GM12878 (cell line): ENCODE data around the gene NHERF2. TPM values are rescaled to one million over a fixed set of nuclear protein-coding genes. Genes with fewer than 3 reads are reported as not detected.
A peak's percentile ranks its signal among the peaks of the same experiment; 100 is the strongest.

ENCODE experiments used
- ATAC-seq: fragments of 200-7000 bp; cut with Tn5 transposase; 3 replicates; pipeline ENCODE4 v1.9.1; 2020; ENCODE audit warnings: mild to moderate bottlenecking, moderate library complexity
- BruUV-seq: library from RNA; stranded (reverse); fragments of 400-500 nt; replicated peaks from 2 replicates; lab custom pipeline; 2021; lab: Mats Ljungman, UMichigan
- CTCF ChIA-PET: fragments of 300-600 bp; sonication (Branson Sonifier 250); formaldehyde crosslinking; extraction: SDS; loops from one replicate; lab custom pipeline; 2021; ENCODE audit warnings: inconsistent platforms; lab: Yijun Ruan, JAX
- POLR2A ChIA-PET: fragments of 350-600 bp; formaldehyde crosslinking; extraction: SDS; loops from one replicate; lab custom pipeline; 2021; ENCODE audit warnings: inconsistent platforms; lab: Charles Lee
- RAD21 ChIA-PET: fragments of 300-600 bp; sonication (Branson Sonifier 250); formaldehyde crosslinking; loops from one replicate; lab custom pipeline; 2023; ENCODE audit warnings: antibody characterized with exemption; ENCODE audit not compliant: unreplicated experiment; lab: Charles Lee
- SMC1A ChIA-PET: fragments of 300-600 bp; sonication (Branson Sonifier 250); formaldehyde crosslinking; loops from one replicate; lab custom pipeline; 2023; ENCODE audit not compliant: unreplicated experiment, uncharacterized antibody; lab: Charles Lee
- DNase-seq: peaks from one replicate; pipeline ENCODE4 v3.0.0-alpha.2; 2011; ENCODE audit warnings: low read depth, low spot score
- FAIRE-seq: peaks from 3 replicates; lab custom pipeline; 2011; peaks lifted over from hg19 to GRCh38; lab: Jason Lieb, UNC
- H2AFZ ChIP-seq: 2 replicates; pipeline ENCODE4 v1.6.0; 2011; ENCODE audit warnings: low read depth, low read length, control low read depth; ENCODE audit not compliant: control insufficient read depth
- H3K27ac ChIP-seq: 2 replicates; pipeline ENCODE4 v1.5.1; 2011; ENCODE audit warnings: control low read depth; ENCODE audit not compliant: control insufficient read depth, insufficient read depth
- H3K27me3 ChIP-seq, 2 experiments: replicated peaks in 1 of 2; 2 replicates each; pipeline versions ENCODE4 v1.6.0 to v1.6.1; 2011; ENCODE audit warnings: low read length in 1 of 2; ENCODE audit not compliant: control insufficient read depth in 2 of 2, insufficient read depth in 2 of 2
- H3K36me3 ChIP-seq, 2 experiments: 2 replicates each; pipeline ENCODE4 v1.5.1; 2011; ENCODE audit warnings: low read length in 1 of 2; ENCODE audit not compliant: control insufficient read depth in 2 of 2, insufficient read depth in 2 of 2
- H3K4me1 ChIP-seq: 2 replicates; pipeline ENCODE4 v1.6.1; 2011; ENCODE audit warnings: mild to moderate bottlenecking, low read length, moderate library complexity, mixed read lengths; ENCODE audit not compliant: control insufficient read depth, insufficient read depth
- H3K4me2 ChIP-seq: 2 replicates; pipeline ENCODE4 v1.6.0; 2011; ENCODE audit warnings: control low read depth; ENCODE audit not compliant: control insufficient read depth, insufficient read depth
- H3K4me3 ChIP-seq: fragments of 200-600 bp; sonication (generic); 2 replicates; pipeline ENCODE4 v1.5.1; 2016
- H3K79me2 ChIP-seq: 2 replicates; pipeline ENCODE4 v1.6.0; 2011; ENCODE audit warnings: low read length; ENCODE audit not compliant: control insufficient read depth, insufficient read depth
- H3K9ac ChIP-seq: 2 replicates; pipeline ENCODE4 v1.8.0; 2011; ENCODE audit warnings: low read length, control low read depth, mixed read lengths; ENCODE audit not compliant: control insufficient read depth, insufficient read depth
- H3K9me3 ChIP-seq: replicated peaks from 3 replicates; pipeline ENCODE4 v1.5.1; 2011; ENCODE audit warnings: mild to moderate bottlenecking, low read length; ENCODE audit not compliant: control insufficient read depth, insufficient read depth
- H4K20me1 ChIP-seq: 2 replicates; pipeline ENCODE4 v1.6.0; 2011; ENCODE audit not compliant: control insufficient read depth, insufficient read depth
- BHLHE40 ChIP-seq, 2 experiments: fragments of 450-650 bp in 1 of 2; IDR thresholded peaks; 2 replicates each; pipeline ENCODE4 v1.6.1; 2011 to 2017; ENCODE audit warnings: low read depth in 2 of 2, borderline replicate concordance in 1 of 2, improper control_type of control experiment in 1 of 2, low read length in 1 of 2, mild to moderate bottlenecking in 1 of 2
- CHD1 ChIP-seq: IDR thresholded peaks from 2 replicates; pipeline ENCODE4 v1.6.1; 2012; ENCODE audit warnings: low read depth, low read length, improper control_type of control experiment
- EGR1 ChIP-seq, 2 experiments: IDR thresholded peaks; 1 replicate in 1 of 2; 2 replicates in 1 of 2; pipeline ENCODE4 v1.6.1; 2011 to 2012; ENCODE audit warnings: low read depth in 2 of 2, low read length in 2 of 2, borderline replicate concordance in 1 of 2, mild to moderate bottlenecking in 1 of 2, moderate library complexity in 1 of 2
- GABPA ChIP-seq: IDR thresholded peaks from 2 replicates; pipeline ENCODE4 v1.6.1; 2014; ENCODE audit warnings: antibody characterized with exemption, low read depth, mild to moderate bottlenecking, inconsistent platforms
- NFIC ChIP-seq: IDR thresholded peaks from 2 replicates; pipeline ENCODE4 v1.6.1; 2012; ENCODE audit warnings: low read depth, mild to moderate bottlenecking, inconsistent platforms, low read length, moderate library complexity
- NR2F1 ChIP-seq: fragments of 450-650 bp; conservative IDR thresholded peaks from 2 replicates; pipeline ENCODE4 v1.6.1; 2017; ENCODE audit warnings: mild to moderate bottlenecking
- POLR2A ChIP-seq: IDR thresholded peaks from 2 replicates; pipeline ENCODE4 v1.6.1; 2011; ENCODE audit warnings: low read depth, mild to moderate bottlenecking, low read length
- POLR2AphosphoS2 ChIP-seq: IDR thresholded peaks from 2 replicates; pipeline ENCODE4 v1.6.1; 2011; ENCODE audit warnings: low read depth, mild to moderate bottlenecking, low read length, improper control_type of control experiment, moderate library complexity
- ZNF622 ChIP-seq: fragments of 450-650 bp; IDR thresholded peaks from 2 replicates; pipeline ENCODE4 v1.6.1; 2017; ENCODE audit warnings: mild to moderate bottlenecking, inconsistent platforms
- WGBS: methylation state at CpG from one replicate; pipeline ENCODE4 v1.1.6; 2016; ENCODE audit warnings: low lambda C conversion rate; ENCODE audit not compliant: insufficient replicate concordance, insufficient coverage; ENCODE audit errors: missing lambda C conversion rate; 5-methylcytosine and 5-hydroxymethylcytosine counted together
- in situ Hi-C: fragments of 300-500 bp; cut with MboI; formaldehyde crosslinking; loops from 9 replicates; pipeline ENCODE4 v1.14.3; 2018; ENCODE audit warnings: mixed read lengths
- intact Hi-C: fragments of 100-400 bp; cut with micrococcal nuclease; formaldehyde crosslinking; loops from one replicate; pipeline ENCODE4 v1.14.2; 2022; ENCODE audit not compliant: unreplicated experiment
- polyA plus RNA-seq, 11 experiments: library from polyadenylated mRNA; depleted of rRNA in 4 of 11; unstranded in 6 of 11; stranded (reverse) in 5 of 11; fragments of >200 nt; fragmentation: Nextera tagmentation in 4 of 11; fragmentation: Illumina TruSeq in 1 of 11; extraction: Ambion mirVana in 4 of 11; extraction: Trizol in 1 of 11; gene quantifications; 1 replicate in 1 of 11; 2 replicates in 10 of 11; pipeline versions ENCODE4 v1.2.1 to v1.2.3, GENCODE V29; 2011 to 2016; ENCODE audit warnings: inconsistent platforms in 2 of 11, missing spikeins in 2 of 11, low read depth in 1 of 11
- total RNA-seq, 4 experiments: library from RNA; depleted of rRNA in 3 of 4; stranded (reverse); fragments of >200 nt in 3 of 4; fragmentation: Illumina TruSeq in 1 of 4; extraction: Trizol in 1 of 4; gene quantifications; 2 replicates each; pipeline versions ENCODE4 v1.2.1 to v1.2.3, GENCODE V29; 2013 to 2021
- TF ChIP-seq, protein P1 (sequence below): IDR thresholded peaks from 2 replicates; pipeline ENCODE4 v1.6.1; 2011; ENCODE audit warnings: mild to moderate bottlenecking, low read depth, low read length, moderate library complexity; ENCODE audit not compliant: insufficient replicate concordance

Gene NHERF2
- total and polyA plus RNA-seq, 10 of the 15 experiments (the other 5 are each of a cell fraction or from before 2014, with no cell fraction given) = 0.05 to 0.31 (median 0.08) TPM; not detected in 4

DNA sequence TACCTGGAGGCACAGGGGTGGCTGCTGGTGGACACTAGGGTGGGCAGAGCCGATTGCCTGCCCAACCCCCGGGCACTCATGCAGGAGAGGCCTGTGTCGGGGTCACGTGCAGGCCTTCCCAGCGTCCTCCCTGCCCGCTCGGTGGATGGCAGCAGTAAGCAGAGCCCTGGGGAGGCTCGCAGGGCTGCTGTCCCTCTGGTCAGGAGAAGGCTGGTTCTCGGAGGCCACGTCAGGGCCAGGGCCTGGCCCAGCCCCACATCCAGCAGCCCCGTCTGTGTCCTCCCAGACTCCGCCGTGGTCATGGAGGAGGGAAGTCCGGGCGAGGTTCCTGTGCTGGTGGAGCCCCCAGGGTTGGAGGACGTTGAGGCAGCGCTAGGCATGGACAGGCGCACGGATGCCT, 56.7 kb downstream of the NHERF2 start:
- 90% methylated on average over 19 of the region's 19 CpGs for WGBS
- Histone ChIP-seq H3K4me2 (no peak overlapping the region), H4K20me1 (no peaks in the 10 kb centered on the region), H2AFZ (no peak overlapping the region), H3K27ac (no peak overlapping the region), H3K79me2 (no peaks in the 10 kb centered on the region), H3K9ac (no peak overlapping the region), H3K4me1 (no peaks in the 10 kb centered on the region), H3K27me3 (no peaks in the 10 kb centered on the region), H3K36me3 (peaks cover 0 to 2% of the 10 kb centered on the region in 2 experiments; a peak in 3 of 4 replicates), H3K4me3 (no peak overlapping the region), H3K9me3 (no peaks in the 10 kb centered on the region)
- intact Hi-C loops (no loop called here), in situ Hi-C loops (loop anchor here (10.0 kb wide), 1 partner anchor 61 kb away; the partner anchor contains the start of gene RAB26)
- CTCF ChIA-PET = interaction anchor here (1.1 kb wide), 1 partner anchor 57 kb away, joined by 3 read pairs; no protein-coding TSS in a partner anchor
- no TSS peak for BruUV-seq
- peak in 1 of 2 experiments; percentile 51; a peak in 1 of 4 replicates for TF ChIP-seq BHLHE40 (IDR thresholded peaks at IDR 0.05; ENCODE audit: borderline replicate concordance in 1 of 2, low read depth in 2 of 2, low read length in 1 of 2)
- 0 out of 2 replicates have a peak, but pooled peaks have one; percentile 4 for TF ChIP-seq POLR2A
- no peak for TF ChIP-seq GABPA
- no peak for TF ChIP-seq POLR2AphosphoS2
- TF ChIP-seq CHD1 = no peak
- no peak for DNase-seq
- SMC1A ChIA-PET = no interaction called here
- ATAC-seq = no peak
- POLR2A ChIA-PET = no interaction called here
- no peak for FAIRE-seq
- RAD21 ChIA-PET = no interaction called here

DNA sequence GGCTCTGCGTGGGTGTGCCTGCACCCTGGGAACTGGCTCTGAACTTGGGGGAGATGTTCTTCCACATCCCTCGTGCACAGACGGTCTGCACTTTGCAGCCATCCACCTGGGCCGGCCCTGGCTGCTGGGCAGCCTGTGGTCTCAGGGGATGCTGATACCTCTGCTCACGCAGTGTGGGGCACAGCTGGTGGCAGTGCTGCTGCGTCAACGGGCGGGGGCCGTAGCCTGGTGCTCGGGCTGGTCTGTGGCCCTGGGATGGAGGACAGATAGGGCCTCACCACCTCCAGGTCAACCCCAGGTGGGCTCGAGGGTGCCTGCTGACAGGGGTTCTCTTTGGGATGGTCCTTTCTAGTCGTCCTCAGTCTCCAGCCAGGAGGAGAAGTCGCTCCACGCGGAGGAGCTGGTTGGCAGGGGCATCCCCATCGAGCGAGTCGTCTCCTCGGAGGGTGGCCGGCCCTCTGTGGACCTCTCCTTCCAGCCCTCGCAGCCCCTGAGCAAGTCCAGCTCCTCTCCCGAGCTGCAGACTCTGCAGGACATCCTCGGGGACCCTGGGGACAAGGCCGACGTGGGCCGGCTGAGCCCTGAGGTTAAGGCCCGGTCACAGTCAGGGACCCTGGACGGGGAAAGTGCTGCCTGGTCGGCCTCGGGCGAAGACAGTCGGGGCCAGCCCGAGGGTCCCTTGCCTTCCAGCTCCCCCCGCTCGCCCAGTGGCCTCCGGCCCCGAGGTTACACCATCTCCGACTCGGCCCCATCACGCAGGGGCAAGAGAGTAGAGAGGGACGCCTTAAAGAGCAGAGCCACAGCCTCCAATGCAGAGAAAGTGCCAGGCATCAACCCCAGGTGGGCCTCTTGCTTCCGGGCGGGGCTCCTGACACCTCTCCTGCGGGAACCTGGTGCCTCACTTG, 57.4 kb downstream of the NHERF2 start:
- no TSS peak for BruUV-seq
- Histone ChIP-seq H3K27me3 (no peaks in the 10 kb centered on the region), H3K9ac (no peak overlapping the region)

More for the DNA sequence above, 57.4 kb downstream of the NHERF2 start:
- CTCF ChIA-PET = no interaction called here
- no peak overlapping the region for H3K4me2 ChIP-seq
- H3K4me3 ChIP-seq = no peak overlapping the region
- no peak overlapping the region for H3K27ac ChIP-seq
- no peaks in the 10 kb centered on the region for H4K20me1 ChIP-seq
- intact Hi-C loops (no loop called here), in situ Hi-C loops (loop anchor here (10.0 kb wide), 1 partner anchor 61 kb away; the partner anchor contains the start of gene RAB26)
- no peak overlapping the region for H2AFZ ChIP-seq
- no peak for DNase-seq
- RAD21 ChIA-PET = no interaction called here
- peaks cover 0 to 4% of the 10 kb centered on the region in 2 experiments; a peak in 3 of 4 replicates for H3K36me3 ChIP-seq
- no peaks in the 10 kb centered on the region for H3K4me1 ChIP-seq
- TF ChIP-seq NFIC = no peak
- TF ChIP-seq ZNF622 = no peak
- TF ChIP-seq, protein P1, sequence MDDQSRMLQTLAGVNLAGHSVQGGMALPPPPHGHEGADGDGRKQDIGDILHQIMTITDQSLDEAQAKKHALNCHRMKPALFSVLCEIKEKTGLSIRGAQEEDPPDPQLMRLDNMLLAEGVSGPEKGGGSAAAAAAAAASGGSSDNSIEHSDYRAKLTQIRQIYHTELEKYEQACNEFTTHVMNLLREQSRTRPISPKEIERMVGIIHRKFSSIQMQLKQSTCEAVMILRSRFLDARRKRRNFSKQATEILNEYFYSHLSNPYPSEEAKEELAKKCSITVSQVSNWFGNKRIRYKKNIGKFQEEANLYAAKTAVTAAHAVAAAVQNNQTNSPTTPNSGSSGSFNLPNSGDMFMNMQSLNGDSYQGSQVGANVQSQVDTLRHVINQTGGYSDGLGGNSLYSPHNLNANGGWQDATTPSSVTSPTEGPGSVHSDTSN = no peak
- no peak for TF ChIP-seq BHLHE40 (IDR thresholded peaks at IDR 0.05; ENCODE audit: borderline replicate concordance in 1 of 2, low read depth in 2 of 2, low read length in 1 of 2)
- no peak for TF ChIP-seq NR2F1
- TF ChIP-seq EGR1 (IDR thresholded peaks at IDR 0.05; ENCODE audit: borderline replicate concordance in 1 of 2, low read depth in 2 of 2, low read length in 2 of 2) = no peak
- SMC1A ChIA-PET = no interaction called here
- FAIRE-seq = no peak
- ATAC-seq = no peak
- POLR2A ChIA-PET = no interaction called here
- no peaks in the 10 kb centered on the region for H3K9me3 ChIP-seq
- WGBS = 82% methylated on average over 44 of the region's 44 CpGs
- no peaks in the 10 kb centered on the region for H3K79me2 ChIP-seq
